GM19395 (cell line): ENCODE results near the gene PTGES3L.
"Not testable (repeated sequence)": the region's sequence is repeated elsewhere in the genome, so short reads cannot be mapped to it uniquely, and the experiment has no call there.

Experiments
- ATAC-seq: cut with Tn5 transposase; IDR thresholded peaks from one replicate; pipeline ENCODE4 v1.9.1; 2021; ENCODE audit warnings: mild to moderate bottlenecking, moderate library complexity; ENCODE audit not compliant: unreplicated experiment

Gene PTGES3L

GRCh38 chr17:43014649-43015542 is 35.0 kb upstream of the PTGES3L start:
- no peak for ATAC-seq

DNA sequence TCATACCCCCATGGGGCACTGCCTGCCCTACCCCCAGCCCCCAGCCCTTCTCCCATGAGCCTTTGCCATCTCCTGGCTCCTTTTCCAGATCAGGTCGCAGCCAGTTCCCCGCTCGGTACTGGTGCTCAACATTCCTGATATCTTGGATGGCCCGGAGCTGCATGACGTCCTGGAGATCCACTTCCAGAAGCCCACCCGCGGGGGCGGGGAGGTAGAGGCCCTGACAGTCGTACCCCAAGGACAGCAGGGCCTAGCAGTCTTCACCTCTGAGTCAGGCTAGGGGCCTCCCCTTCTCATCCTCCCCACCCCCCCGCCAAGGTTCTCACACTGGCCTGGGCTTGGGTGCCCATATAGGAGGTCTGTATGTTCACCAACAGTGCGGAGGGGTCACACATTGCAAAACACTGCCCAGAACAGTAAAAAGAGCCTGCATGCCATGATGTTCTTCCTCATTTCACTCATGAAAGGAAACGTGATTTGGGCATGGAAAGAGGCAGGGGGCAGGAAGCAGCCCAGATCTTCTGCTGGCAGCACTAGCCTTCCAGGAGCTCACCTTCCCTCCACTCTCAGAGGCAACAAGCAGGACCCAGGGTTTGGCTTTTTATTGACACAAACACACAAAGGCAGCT is 34.3 kb upstream of the PTGES3L start:
- no peak for ATAC-seq

GRCh38 chr17:43013296-43013695 is 33.4 kb upstream of the PTGES3L start:
- ATAC-seq: no peak

- no peak for ATAC-seq
These were observed 32.0 kb upstream of the PTGES3L start for GRCh38 chr17:43011728-43012472.

- ATAC-seq: no peak
These were observed 30.9 kb upstream of the PTGES3L start for GRCh38 chr17:43010667-43011308.

- peak; percentile 86 for ATAC-seq
These were observed 27.0 kb upstream of the PTGES3L start, which contains the start of gene IFI35 for GRCh38 chr17:43006639-43007551. Gene IFI35 (plus strand): TSS chr17:43006784. CDS start chr17:43006948, 164 bp downstream.

DNA sequence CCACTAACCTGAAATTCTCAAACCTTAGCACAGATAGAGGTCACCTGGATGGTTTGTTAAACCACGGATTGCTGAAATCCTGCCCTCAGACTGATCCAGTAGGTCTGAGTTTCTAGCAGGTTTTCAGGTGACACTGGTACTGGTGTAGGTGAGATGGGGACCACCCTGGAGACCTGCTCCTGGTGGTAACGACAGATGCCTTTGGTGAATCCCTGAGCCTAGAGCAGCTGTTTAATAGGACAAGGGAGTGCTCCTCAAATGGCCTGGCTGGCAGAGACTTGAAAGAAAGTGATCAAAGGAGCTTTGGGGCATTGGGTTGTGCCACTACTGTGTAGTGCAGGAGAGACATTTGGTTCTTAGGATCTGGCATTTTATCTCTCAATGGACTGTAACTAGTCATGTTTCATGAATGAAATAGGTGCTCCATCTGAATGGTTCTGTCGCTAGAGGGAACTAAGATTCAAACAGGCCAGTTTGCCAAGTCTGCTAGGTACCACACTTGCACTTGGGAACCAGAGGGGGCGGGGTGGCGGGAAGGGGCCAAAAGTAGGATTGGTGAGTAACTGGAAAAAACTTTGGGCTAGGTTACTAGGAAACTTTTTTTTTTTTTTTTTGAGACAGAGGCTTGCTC is 23.8 kb upstream of the PTGES3L start:
- ATAC-seq: no peak

DNA sequence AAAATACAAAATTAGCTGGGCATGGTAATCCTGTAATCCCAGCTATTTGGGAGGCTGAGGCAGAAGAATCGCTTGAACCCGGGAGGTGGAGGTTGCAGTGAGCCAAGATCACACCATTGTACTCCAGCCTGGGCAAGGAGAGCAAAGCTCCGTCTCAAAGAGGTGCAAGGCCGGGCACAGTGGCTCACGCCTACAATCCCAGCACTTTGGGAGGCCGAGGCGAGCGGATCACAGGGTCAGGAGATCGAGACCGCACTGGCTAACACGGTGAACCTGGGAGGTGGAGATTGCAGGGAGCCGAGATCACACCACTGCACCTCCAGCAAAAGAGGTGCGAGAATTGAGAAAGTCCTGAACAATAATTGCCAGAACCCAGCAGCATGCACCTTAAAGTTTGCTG is 21.0 kb upstream of the PTGES3L start:
- not testable (repeated sequence) for ATAC-seq

GRCh38 chr17:42999003-42999525 is 19.2 kb upstream of the PTGES3L start:
- no peak for ATAC-seq

GRCh38 chr17:42997984-42998938 is 18.4 kb upstream of the PTGES3L start, which contains the start of gene RPL27:
Gene RPL27 (plus strand): TSS chr17:42998419. CDS start chr17:42998751, 332 bp downstream.
- peak; percentile 94 for ATAC-seq

DNA sequence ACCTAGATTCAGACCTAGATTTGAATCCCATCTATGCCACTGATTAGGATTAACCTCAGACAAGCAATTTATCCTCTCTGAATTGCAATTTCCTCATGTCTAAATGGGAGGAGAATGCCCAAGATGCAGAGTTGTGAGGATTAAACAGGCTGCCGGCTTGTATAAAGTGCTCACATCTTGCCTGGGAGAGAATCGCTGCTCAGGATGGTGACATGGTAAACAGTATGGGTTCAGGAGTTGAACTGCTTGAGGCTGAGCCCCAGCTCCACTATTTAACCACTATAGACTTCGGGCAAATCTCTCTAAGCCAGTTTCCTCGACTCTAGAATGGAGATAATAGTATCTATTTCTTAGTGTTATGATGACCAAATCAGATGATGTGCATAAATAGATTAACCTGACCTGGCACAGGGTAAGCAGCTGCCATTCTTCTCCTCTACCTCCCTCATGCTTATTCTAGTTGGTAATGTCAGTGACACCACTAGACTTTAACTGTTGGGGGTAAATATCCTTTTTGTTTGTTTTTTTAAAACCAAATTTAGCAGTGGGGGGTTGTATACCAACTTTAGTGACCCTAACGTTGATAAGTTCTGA is 17.6 kb upstream of the PTGES3L start:
- no peak for ATAC-seq

DNA sequence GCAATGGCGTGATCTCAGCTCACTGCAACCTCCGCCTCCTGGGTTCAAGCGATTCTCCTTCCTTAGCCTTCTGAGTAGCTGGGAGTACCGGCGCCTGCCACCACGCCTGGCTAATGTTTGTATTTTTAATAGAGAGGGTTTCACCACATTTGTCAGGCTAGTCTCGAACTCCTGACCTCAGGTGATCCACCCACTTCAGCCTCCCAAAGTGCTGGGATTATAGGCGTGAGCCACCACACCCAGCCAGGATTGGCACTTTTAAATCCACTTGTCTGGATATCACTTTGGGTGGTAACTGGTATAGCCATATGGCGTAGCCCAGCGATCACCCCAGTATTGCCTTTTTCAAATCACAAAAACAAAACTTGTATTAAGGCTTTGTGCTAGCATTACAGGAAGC is 14.0 kb upstream of the PTGES3L start:
- ATAC-seq: not testable (repeated sequence)

DNA sequence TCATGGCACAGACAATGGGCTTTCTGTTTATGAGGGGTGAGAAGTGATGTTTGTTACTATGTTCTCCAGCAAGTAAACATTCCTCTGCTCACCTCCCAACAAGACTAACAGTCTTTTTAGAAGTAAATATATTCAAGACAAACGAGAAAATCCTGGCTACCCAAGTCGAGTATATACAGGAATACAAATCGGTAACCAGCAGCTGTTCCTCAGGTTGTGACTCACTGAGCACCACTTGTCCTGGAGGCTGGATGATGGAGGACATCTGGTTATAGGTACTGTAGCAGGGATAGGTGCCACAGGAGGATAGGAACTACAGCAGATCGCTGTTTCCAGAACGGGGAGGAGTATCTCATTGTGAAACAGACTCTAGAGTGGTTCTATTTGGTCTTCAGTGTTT is 13.0 kb upstream of the PTGES3L start:
- no peak for ATAC-seq

DNA sequence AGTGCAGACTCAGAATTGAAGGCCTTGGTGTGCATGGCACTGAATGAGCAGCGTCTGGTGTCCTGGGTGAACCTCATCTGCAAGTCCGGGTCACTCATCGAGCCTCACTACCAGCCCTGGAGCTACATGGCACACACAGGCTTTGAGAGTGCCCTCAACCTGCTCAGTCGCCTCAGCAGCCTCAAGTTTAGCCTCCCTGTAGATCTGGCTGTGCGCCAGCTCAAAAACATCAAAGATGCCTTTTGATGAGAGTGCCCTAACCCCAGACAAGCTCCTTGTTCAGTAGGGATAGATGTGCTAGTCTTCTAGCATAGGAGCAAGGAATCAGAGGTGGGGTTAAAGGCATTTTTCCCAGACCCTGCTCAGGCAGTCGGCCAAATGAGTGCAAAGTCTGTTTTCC is 11.6 kb upstream of the PTGES3L start:
- no peak for ATAC-seq

- ATAC-seq: no peak
These were observed 10.1 kb upstream of the PTGES3L start for GRCh38 chr17:42989726-42990652.

DNA sequence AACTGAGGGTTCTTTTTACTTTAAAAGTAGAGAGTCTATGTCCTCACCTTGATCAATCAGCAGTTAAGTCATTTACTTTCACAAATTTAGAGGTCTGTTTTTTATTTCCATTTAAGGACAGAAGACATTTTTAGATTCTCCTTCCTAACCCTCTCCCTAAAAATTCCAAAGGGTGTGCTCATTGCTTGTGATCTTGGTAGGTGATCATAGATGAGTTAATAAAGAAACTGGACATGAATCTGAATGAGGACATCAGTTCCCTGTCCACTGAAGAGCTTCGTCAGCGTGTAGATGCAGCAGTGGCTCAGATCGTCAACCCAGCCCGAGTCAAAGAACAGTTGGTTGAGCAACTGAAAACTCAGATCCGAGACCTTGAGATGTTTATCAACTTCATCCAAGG is 9.3 kb upstream of the PTGES3L start:
- ATAC-seq: no peak

- peak; percentile 52 for ATAC-seq
These were observed 5.3 kb upstream of the PTGES3L start for GRCh38 chr17:42985225-42985624.
